Limb (tissue), 2 donors: ENCODE data around the gene AKT1.

Experiments
- DNase-seq, 2 donors: peaks; one replicate each; pipeline ENCODE4 v3.0.0-alpha.2; 2016; ENCODE audit errors: extremely low spot score in 2 of 2

The AKT1 gene

DNA sequence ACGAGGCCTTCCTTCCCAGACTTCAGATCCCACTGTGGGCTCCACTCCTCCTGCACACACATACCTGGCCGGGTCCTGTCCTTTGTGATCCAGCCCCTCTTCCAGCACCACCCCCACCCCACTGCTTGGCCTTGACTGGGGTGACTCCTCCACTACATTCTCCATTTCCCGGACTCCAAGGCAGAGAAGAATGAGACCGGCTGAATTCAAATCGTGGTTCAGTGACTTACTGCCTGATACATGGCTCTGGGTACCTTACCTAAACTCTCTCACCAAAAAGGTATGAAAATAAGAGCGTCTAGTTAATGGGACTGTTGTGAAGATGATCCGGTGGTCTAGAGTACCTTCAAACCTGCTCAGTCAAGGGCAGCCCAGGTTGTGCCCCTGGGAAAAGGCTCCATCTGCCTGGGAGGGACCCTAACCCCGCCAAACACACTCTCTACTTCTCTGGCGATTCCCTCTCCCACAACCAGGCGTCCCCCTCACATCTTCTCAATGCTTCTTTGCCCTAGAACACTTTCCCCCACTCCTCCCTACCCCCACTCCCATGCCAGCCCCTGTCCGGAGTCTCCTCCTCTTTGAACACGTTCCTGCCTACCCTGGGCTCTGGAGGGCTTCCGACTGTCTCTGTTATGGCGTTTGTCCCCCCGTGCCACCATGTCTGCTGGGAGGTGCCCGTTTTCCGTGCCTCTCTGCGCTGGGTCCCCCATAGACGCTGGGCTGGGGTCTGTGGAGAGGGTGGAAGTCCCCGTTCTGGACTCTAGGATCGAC is 3.9 kb upstream of the AKT1 start:
- peak; percentile 52 to 74 for DNase-seq

DNA sequence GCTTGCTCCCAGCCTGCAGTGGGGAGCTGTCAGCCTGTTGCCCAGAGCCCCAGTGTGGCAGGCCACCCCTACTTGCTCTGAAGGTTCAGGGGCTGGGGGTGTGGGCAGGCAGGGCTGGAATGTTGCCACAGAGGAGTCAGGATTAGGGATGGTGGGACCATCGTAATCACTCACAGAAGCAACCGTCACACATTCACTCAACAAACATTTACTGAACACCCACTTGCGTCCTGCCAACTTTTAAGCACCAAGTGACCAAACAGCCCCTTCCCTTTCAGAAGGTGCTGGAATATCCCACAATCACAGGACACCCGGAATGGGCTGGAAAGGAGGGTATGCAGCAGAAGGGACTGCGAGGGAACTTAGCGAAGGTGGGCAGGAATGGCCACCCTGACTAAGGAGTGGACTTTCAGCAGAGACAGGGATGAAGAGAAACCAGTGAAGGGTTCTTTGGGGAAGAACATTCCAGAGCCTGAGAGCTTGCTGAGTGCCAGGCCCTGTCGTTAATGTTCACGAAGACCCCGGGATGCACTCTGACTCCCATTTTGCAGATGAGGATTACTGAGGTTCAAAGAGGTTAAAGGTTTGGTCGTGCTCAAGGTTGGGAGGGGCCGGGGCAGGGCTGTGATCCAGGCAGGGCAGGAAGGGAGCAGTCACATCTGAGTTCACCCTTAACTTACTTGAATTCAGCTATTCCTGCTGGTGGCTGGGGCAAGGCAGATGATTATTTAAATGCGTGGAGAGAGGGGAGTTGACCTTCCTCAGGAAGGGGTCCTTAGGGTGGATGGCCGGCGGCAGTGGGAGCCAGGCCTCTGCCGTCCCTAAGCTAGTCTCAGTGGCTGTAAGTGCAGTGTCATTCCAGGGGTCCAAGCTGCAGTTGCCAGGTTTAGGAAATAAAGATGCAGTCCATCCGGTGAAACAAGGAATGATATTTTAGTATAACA is 3.0 kb upstream of the AKT1 start:
- no peak for DNase-seq

DNA sequence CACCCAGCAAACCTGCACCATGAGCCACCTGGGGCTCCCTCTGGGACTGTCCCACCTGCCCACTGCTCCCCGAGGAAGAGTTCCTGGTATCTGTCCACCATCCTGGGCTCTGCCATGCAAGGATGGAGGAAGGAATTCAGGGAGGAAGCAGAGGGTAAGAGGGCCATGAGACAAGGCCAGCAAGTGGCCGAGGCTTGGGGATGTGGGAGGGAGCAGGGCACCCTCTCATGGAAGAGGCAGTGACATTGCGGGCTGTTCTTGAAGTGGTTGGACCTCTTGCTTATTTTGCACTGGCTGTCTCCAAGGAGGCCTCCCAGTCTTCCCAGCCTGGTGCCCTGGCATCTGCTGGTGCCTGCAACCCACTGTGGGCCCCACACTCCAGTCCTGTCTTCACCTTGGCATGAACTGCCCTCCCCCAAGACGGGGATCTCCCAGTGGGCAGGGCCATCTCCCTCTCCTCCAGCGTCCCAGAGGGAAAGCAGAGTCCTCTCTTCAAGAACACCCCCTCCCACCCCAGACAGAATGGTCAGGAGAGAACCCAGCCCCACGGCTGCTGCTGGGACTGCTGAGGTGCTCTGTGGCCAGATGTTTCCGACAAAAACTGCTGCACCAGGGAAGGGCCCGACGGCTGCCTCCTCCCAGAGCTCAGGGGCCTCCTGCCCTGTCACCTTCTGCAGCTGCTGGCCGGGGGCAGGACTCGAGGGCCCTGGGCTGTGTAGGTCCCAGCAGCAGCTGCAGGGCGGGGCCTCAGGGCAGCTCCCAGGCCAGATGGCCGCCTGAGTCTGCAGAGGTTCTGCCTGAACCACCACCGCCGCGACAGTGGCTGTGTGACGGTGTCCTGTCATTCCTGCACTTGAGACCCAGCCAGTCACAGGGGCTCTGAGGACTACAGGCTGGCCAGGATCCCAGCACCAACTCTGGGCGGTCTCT is 1.8 kb upstream of the AKT1 start:
- DNase-seq: peak in 1 of 2 donors; percentile 18

DNA sequence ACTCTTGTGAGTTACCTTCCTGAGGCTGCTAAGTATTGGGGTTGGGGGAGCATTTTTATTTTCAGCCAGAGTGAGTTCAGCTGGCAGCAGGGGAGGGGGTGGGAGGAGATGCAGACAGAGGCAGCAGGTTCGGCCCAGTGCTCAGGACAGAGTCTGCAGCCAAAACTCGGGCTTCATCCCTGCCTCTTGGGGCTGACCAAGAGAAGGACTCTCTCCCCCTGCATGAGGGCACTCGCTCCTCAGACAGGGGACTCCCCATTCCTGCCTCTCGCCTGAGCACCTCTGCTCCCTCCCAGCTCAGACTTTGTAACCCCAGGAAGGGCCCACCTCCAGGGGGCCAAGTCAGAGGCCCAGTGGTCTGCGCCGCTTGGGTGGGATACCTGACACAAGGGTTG is 1.1 kb upstream of the AKT1 start:
- no peak for DNase-seq

DNA sequence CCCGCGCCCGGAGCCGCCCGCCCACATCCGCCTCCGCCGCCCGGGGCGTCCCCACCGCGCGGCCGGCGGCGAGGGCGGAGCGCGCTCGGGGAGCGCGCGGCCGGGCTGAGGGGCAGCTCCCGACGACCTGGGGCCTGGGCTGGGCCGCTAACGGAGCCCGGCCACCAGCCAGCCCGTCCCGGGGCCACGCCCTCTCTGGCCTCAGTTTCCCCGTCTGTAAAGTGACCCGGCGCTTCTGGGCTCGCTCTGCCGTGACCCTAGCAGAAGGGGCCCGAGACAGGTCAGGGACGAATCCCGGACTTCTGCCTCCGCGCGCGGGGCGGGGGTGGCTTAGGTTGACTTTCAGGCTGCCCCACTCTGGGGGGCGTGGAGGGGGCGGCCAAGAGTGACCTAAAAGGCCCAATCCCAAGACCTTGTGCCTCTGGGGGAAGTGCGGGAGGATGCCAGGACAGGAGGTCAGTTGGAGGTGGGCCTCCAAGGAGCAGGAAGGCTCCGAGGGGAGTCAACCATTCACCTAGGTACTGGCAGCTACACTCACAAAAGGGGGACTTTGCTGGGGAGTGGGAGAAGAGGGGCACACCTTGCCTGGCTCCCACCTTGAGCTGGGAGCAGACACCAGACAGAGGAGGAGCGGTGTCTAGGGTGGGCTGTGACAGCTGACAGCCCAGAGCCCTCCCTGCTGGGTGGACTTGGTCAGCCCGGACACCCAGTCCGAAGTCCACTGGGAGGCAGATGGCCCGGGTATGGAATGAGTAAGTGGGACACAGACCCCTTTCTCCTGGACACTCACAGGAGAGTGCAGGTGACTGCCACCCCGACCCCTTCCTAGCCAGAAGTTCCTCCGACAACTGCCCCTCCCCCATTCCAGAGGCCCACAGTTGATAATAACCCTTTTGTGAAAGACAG is 486 bp upstream of the AKT1 start:
- peak in 1 of 2 donors; percentile 78 for DNase-seq

DNA sequence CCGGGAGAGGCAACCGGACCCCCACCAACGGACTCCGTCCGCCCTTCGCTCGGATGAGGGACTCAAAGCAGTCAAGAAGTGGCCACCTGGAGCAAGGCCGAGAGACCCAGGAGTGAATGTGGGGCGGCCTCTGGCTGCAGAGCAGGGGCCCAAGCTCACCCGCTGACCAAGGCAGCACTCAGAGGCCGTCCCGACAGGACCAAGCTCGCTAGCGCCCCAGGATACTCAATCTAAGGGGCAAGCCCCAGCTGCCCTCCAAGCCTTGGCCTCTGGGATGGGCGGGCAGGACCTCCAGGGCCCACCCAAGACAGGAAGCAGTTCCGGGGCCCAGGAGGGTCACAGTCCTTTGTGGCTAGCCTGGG is 936 bp downstream of the AKT1 start:
- DNase-seq: no peak

DNA sequence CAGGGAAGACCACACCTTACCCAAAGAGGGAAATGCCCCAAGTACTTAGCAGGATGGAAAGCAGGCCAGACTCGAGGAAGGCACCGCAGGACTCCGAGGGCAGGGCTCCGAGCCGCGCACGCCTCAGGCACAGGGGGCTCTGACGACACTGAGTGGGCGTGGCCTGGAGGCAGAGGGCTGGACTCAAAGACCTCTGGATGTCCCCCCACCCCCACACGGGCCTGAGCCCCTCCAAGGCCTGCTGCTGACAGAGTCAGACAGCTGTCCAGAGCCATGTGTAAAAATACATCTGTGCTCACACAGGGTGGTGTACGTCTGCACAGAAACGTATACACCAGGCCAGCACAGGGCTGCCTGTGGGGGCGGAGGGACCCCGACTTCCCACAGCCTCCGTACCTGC is 1.4 kb downstream of the AKT1 start:
- DNase-seq: peak; percentile 59 to 78

DNA sequence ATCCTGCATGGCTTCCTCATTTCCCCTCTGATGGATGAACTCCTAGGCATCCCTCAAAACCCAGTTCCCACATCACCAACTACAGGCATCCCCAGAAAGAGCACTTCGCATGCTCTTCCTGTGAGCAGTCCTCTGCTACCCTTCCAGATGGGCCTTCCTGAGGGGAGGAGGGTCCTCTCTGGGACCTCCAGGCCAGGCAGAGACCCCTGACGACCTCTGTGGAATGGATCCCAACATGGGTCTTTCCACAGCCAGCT is 1.9 kb downstream of the AKT1 start:
- DNase-seq: no peak

DNA sequence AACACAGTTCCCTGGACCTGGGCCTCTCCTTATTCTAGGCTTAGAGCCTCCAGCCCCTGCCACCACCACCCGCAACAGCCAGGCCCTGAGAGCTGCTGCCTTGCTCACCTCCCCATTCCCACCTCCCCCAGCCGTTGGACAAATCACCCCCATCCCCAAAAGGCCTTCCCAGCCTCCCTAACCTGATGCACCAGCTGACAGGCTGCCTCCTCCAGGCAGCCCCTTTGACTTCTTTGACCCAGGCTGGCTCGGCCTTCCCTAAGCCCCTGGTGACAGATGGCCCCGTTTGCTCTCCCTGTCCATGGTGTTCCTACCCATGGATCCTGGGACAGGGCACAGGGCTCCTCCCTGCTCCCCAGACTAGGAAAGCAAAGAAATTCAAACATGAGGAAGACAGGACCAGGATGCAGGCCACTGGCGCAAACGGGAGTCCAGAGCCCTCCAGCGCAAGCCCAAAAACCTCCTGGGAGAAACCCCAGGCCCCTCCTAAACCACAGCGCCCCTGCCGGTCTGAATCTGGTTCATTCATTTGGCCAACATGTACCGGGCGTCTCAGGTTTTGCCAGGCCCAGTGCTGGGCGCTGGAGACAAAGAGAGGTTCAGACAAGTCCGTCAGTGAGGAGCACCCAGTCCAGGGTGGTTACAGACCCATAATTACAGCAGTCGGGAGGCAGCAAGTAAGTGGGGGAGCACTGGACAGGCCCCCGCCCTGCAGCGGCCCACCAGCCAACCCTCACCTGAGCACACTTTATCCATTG is 2.4 kb downstream of the AKT1 start:
- no peak for DNase-seq

DNA sequence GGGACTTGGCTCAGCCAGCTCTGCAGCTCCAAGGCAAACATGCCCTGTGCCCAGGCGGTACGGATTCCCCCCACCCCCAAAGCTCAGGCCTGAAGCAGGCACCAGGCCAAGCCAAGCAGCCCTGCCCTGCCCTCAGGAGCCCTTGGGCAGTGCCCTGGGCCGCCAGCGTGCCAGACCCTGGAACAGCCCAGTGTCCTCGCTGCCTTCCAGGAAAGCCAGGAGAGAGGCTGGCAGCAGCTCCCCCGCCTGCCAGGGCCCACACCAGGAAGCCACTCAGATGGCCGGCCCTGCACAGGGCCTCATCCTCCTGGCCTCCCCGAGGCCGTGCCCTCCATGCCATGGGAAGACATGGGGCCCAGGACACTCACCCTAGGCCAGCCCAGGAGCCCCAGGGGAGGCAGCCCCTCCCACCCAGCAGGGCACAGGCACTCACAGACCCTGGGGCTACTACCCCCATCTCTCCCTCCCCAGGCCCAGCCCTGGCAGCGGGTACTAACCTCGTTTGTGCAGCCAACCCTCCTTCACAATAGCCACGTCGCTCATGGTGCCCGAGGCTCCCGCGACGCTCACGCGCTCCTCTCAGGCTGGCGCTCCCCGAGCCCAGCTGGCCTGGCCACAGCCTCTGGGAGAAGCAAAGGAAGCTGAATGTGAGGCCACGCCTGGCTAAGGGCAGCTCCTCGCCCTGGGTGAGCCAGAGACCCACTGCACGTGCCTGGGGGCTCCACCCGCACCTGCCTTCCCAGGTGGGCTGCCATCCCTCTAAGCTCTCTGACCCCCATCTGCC is 3.3 kb downstream of the AKT1 start:
- DNase-seq: no peak

DNA sequence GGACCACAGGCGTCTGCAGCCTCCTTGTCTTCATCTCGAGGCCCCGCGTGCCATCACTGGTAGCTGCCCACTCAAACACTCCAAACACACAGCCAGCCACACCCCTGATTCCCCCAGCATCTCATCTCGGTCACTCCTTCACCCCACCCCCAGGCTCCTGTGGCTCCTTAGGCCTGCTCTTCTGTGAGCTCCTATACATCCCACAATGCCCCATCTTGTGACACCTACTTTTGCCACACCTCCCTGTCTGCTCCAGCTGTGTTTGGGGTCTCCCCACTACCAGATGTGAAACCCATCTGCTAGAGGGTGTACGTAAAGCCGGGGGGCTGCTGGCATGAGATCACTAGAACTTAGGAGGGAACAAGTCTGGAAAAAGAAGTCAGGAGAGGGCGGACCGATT is 4.1 kb downstream of the AKT1 start:
- DNase-seq: no peak

DNA sequence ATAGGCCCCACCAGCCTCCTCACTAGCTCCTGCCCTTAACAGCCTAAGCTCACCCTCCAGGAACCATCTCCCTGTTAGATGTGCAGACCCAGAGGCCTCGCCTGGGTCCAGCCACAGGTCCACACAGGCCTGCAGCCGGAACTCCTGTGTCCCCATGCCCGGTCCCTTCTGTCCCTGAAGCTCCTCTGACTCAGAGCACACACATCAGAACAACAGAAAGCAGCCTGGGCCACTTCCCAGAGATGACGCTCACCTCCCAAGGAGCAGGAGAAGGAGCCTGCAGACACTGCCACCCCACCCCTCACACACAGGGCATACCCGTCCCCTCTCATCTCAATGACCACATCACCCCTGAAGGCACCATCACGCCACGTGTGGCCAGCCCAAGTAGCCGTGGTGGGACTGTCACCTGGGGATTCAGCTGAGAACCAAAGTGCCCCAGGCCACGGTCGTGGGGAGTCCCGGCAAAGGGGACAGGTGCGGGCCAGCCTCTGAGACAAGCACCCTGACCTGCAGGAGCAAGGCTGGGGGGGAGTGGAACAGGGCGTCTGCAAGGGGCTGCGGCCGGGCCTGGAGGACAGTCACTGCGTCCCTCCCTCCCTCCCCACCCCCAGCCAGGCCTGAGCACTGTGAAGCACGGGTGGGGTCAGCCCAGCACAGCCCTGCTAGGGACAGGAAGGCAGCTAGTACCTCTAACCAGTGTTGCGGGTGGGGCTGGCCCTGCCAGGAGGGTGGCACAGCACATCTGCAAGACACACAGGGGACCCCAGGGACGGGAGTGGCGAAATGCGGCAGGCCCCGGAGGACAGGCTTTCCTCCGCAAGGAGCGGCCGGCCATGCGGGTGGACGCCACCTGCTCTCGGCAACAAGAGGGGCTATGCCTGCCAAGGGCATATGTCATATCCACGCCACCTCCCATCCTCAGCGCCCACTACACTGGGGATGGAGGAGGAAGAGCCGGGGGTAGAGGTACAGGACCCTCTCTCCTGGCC is 5.5 kb downstream of the AKT1 start:
- no peak for DNase-seq

DNA sequence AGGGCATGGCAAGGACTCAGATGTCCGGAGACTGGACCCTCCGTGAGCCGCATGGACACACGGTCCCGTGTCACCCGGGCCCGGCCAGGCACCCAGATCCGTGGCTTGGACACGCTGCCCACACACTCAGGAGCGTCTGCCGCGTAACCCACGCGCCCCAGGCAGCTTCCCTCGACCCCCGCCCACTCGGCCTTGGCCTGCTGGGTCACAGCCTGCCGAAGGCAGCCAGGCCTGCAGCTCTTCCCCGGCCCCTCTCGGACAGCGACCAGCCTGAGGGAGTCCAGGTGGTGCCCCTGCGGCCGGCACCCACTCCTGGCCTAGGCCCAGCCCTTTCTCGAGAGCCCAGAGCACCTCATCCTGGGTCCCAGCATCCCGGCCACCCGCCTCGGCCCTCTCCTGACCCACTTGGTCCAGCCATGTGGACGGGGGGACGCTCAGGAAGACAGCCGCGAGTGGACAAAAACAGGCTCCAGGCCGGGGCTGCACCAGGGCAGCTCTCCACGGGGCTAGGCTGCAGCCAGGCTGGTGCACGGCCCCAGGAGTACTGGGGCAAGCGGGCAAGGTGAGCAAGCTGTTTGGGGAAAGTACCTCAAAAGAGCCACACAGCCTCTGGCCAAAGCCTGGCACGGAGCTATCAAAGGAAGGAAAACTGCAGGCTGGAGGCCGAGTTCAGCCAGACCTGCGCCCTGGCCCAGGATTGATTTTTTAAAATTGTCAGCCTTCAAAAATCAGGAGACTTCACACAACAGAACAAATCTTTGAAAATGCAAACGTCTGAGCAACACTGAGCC is 6.5 kb downstream of the AKT1 start:
- no peak for DNase-seq

DNA sequence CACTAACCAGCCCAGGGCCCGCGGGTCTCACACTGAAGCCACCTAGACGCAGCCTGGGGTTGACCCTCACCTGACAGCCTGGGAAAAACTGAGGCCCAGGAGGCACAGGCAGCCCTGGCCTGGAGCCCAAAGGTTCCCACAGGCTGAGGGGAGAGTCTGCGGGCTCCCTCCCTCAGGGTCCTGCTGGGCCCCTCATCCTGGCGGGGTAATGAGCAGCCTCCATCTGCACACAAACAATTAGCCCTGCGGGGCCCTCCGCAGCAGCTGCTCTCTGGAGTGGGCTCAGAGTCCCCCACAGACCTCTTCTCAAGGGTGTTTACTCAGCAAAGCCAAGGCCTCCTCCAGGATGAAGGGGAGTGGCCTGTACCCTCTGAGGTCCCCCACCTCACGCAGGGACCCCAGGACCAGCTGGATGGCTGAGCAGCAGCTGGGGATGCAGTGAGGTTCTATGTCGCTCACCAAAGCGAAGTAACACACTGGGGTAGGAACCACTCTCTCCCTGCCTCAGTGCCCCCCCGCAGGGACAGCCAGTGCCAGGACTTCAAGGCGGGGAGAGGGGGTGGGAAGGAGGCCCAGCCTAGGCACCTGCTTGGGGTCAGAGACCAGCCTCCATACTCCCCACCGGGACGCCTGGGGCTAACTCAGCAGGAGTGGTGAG is 7.3 kb downstream of the AKT1 start:
- DNase-seq: no peak

DNA sequence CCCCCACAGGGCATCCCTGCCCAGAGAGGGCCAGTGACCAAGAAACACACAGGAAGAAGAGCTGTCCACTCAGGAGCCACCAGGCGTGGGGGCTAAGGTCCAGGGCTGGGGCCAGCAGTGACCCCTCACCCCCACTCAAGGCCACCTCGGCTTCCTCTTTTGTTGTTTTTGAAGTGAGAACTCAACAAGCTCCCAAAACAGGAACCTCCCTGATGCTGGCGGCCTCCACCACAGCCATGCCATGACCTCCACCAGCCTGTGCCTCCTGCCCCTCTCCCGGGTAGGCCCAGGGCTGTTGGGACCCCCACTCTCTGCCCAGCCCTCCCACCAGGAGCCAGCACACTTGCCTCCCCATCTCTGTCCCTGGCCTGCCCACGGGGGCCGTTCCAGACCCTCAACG is 7.8 kb downstream of the AKT1 start:
- DNase-seq: no peak

DNA sequence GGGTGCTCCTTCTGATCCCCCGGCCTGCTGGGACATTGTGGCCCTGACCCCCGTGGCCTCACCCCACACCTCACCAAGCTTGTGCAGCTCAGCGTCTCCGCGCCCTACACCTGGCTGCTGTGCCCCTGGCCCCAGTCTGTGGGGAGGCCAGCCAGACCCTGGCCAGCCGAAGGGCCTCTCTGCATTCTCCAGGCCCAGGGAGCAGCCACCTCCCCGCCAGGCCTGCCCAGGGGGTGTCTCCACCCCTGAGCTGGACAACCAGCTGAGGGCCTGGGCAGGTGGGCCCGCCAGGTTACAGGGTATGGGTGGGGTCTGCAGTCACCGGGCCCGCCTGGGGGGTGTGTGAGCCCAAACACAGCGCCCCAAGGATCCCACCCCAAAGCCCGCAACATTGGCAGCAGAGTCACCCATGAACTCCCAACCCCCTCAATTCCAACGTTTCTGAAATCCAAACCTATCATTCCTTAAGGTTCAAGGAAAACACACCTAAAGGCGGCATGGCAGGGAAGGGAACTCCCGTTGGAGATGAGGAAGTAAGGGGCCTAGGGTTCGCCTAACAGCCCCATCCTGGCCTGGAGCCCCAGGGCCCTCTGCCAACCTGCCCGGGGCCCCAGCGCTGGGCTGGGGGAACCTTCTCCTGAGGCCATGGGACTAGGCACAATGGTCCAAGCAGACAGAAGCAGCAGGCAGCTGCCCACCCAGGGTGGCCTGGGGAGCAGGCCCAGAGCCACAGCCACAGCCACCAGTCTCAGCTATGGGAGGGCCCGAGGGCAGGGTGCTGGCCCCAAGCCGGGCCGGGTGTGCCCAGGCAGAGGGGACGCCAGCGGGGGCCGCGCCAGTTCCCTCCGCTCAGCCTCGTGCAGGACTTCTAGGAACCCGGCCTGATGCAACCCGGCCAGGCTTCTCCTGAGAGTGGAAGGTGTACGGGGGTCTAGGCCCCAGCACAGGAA is 8.5 kb downstream of the AKT1 start:
- DNase-seq: no peak
